ENCODE measurements around the gene DNAJC25.
A peak's percentile ranks its signal among the peaks of the same experiment; 100 is the strongest.
"Not testable (repeated sequence)": the region's sequence is repeated elsewhere in the genome, so short reads cannot be mapped to it uniquely, and the experiment has no call there.

The DNAJC25 gene

DNA sequence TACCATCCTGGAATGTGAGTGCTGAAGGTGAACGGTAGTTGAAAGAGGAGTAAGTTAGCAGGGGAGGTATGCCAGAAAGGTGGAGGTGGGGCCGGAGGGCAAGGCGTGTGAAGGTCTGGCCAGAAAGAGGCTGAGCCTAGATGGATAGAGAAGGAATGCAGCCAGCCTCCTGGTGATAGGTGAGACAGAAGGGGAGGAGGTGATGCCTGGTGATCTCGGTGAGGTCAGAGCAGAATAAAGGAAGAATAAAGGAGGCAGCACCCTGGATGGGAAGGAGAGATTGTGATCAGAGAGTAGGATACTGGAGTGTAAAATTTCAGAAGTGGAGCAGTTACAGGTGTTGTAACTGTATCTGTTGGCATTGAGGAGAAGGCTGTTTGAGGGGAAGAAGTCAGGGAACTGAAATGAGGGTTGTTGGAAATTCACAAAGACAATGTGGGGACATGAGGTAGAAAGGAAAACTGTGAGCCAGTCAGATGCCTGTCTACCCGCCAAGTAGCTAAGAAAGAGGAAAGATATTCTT, 32.2 kb downstream of the DNAJC25 start:
- no peak for DNase-seq (ENCODE audit: low read depth)
- H3K4me3 ChIP-seq (ENCODE audit: low read length), result no peak overlapping the region
- no peak for TF ChIP-seq CTCF (conservative IDR thresholded peaks at IDR 0.05; ENCODE audit: low read length)

- DNase-seq (ENCODE audit: low read depth), result no peak
- no peak overlapping the region for H3K4me3 ChIP-seq (ENCODE audit: low read length)
- TF ChIP-seq CTCF (conservative IDR thresholded peaks at IDR 0.05; ENCODE audit: low read length), result no peak
Measured at GRCh38 chr9:111668026-111668573, 37.0 kb downstream of the DNAJC25 start.

GRCh38 chr9:111668601-111669000, 37.5 kb downstream of the DNAJC25 start:
- not testable (repeated sequence) for H3K4me3 ChIP-seq (ENCODE audit: low read length); DNase-seq (ENCODE audit: low read depth)

- DNase-seq (ENCODE audit: low read depth), result peak; percentile 39
- no peak for TF ChIP-seq CTCF (conservative IDR thresholded peaks at IDR 0.05; ENCODE audit: low read length)
- no peak overlapping the region for H3K4me3 ChIP-seq (ENCODE audit: low read length)
Measured at GRCh38 chr9:111674319-111674718, 43.2 kb downstream of the DNAJC25 start.

- no peak overlapping the region for H3K4me3 ChIP-seq (ENCODE audit: low read length)
- DNase-seq (ENCODE audit: low read depth), result no peak
- no peak for TF ChIP-seq CTCF (conservative IDR thresholded peaks at IDR 0.05; ENCODE audit: low read length)
Measured at GRCh38 chr9:111676116-111676515, 45.0 kb downstream of the DNAJC25 start.

DNA sequence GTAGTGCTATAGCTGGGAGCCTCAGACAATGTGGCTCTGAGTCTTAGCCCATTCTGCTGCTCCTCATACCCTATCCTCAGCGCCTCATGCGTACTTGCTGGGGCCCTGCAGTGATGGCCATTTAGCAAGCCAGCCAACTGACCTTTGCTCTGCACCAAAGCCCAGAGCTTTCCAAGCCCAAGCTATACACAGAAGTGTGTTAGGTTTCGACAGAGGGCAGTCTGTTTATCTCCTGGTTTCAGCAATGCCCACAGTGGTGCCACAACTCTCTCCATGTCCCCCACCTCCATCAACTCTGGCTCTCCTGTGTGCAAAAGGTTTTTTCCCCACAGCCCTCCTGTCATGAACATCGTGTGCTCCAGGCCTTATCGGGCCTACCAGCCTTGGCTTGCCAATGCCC, 47.2 kb downstream of the DNAJC25 start:
- no peak overlapping the region for H3K4me3 ChIP-seq (ENCODE audit: low read length)
- no peak for DNase-seq (ENCODE audit: low read depth)
- no peak for TF ChIP-seq CTCF (conservative IDR thresholded peaks at IDR 0.05; ENCODE audit: low read length)

DNA sequence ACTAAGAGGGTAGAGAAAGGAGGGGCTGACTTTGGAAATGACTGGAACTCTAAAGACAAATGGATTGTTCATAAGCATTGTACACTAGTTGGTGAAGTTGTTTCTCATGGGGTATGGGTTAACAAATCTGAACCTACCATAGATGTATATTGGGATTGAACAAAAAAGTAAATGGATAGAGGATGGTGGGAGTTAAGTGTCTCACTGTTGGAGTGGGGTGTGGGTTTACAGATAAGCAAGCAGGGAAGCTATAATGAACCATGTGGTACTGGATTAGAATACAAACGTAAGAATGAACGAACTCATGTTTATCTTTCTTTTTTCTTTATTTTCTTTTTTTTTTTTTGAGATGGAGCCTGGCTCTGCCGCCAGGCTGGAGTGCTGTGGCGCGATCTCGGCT, 48.1 kb downstream of the DNAJC25 start:
- H3K4me3 ChIP-seq (ENCODE audit: low read length), result no peak overlapping the region
- no peak for DNase-seq (ENCODE audit: low read depth)
- TF ChIP-seq CTCF (conservative IDR thresholded peaks at IDR 0.05; ENCODE audit: low read length), result no peak

- no peak for DNase-seq (ENCODE audit: low read depth)
- no peak for TF ChIP-seq CTCF (conservative IDR thresholded peaks at IDR 0.05; ENCODE audit: low read length)
- no peak overlapping the region for H3K4me3 ChIP-seq (ENCODE audit: low read length)
Measured at GRCh38 chr9:111683392-111683791, 52.3 kb downstream of the DNAJC25 start.

All from AG10803 (cell line).